Heart left ventricle (tissue), 13 donors: ENCODE data around the gene PCCA.
A peak's percentile ranks its signal among the peaks of the same experiment; 100 is the strongest.

Experiments
- POLR2A ChIP-seq, 2 donors: fragments of 450-650 bp; IDR thresholded peaks; one replicate each; pipeline ENCODE4 v1.6.1; 2017; ENCODE audit warnings: antibody characterized with exemption in 2 of 2, mild to moderate bottlenecking in 2 of 2, moderate library complexity in 2 of 2
- TF ChIP-seq, protein P1 (sequence below), 12 donors: fragments of 200-600 bp; sonication (generic) in 4 of 12; IDR thresholded peaks; one replicate each; pipeline versions ENCODE4 v1.5.0 to v1.8.0; 2018 to 2022; ENCODE audit warnings: antibody characterized with exemption in 12 of 12, mild to moderate bottlenecking in 5 of 12
- donor health status: ischemic (EF 13 %, LVEDD 7.1; RV severe dilation, severe dysfunction).
- donor health status: DM: no; HTN: yes; CAD: no.
- donor health status: DM: no; HTN: no; CAD: no.
- donor health status: ischemic (EF 25% LVEDD 6.9; RV normal size, moderate dysfunction).
- donor health status: ischemic (EF 25% LVEDD 5.7; RV mildly dilated, moderate dysfunction).
- donor health status: ischemic (EF 35%, LVEDD 5.7; RV mildly dilated, moderate dysfunction).
- donor health status: nonischemic (EF 11% LVEDD 7.7; RV severe dilation, severe dysfunction).
- donor health status: DM: yes; HTN: yes; CAD: no.
- donor health status: PGD.
- donor health status: ischemic (EF 29% LVEDD 5.4; RV normal size, mild dysfunction).
- donor health status: nonischemic (EF 23%, LVEDD 6.1; RV moderate dilation, normal function).

DNA sequence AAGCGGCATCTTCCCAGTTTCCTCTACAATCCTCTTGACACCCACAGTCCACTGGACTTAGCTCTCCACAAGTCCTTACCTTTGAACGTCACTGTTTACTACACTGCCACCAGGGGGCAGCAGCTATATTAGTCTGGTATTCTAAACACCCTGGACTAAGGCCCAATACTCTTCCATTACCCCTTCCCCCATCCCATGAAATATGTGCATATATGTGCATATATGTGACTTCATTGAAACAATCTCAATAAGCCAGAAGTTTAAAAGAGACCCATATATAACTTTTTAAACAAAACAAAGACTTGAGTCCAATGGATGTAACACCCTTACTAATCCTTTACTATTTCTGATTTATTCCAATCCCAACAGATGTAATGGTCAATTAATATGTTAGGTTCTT is 484.2 kb downstream of the PCCA start:
- TF ChIP-seq, protein P1, sequence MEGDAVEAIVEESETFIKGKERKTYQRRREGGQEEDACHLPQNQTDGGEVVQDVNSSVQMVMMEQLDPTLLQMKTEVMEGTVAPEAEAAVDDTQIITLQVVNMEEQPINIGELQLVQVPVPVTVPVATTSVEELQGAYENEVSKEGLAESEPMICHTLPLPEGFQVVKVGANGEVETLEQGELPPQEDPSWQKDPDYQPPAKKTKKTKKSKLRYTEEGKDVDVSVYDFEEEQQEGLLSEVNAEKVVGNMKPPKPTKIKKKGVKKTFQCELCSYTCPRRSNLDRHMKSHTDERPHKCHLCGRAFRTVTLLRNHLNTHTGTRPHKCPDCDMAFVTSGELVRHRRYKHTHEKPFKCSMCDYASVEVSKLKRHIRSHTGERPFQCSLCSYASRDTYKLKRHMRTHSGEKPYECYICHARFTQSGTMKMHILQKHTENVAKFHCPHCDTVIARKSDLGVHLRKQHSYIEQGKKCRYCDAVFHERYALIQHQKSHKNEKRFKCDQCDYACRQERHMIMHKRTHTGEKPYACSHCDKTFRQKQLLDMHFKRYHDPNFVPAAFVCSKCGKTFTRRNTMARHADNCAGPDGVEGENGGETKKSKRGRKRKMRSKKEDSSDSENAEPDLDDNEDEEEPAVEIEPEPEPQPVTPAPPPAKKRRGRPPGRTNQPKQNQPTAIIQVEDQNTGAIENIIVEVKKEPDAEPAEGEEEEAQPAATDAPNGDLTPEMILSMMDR (IDR thresholded peaks at IDR 0.05) = peak; percentile 53 to 79 (median 66)
- TF ChIP-seq POLR2A (IDR thresholded peaks at IDR 0.05) = no peak
